Aorta (tissue), 5 donors: ENCODE measurements around the gene IL15RA. TPM values are rescaled to one million over a fixed set of nuclear protein-coding genes. Genes with fewer than 3 reads are reported as not detected.

Experiments used
- ATAC-seq: fragments of 200-7000 bp; cut with Tn5 transposase; one replicate; pipeline ENCODE4 v1.9.1; 2022; ENCODE audit warnings: moderate library complexity; ENCODE audit not compliant: low FRiP score
- DNase-seq, 2 donors: peaks; one replicate each; pipeline ENCODE4 v3.0.0-alpha.2; 2020
- H3K27ac ChIP-seq, 2 donors: one replicate each; pipeline ENCODE4 v1.5.1; 2013; ENCODE audit warnings: low read length in 2 of 2, mild to moderate bottlenecking in 2 of 2, moderate library complexity in 2 of 2, control low read depth in 1 of 2, inconsistent platforms in 1 of 2, low read depth in 1 of 2
- H3K27me3 ChIP-seq, 2 donors: one replicate each; pipeline ENCODE4 v1.6.1; 2013; ENCODE audit warnings: control low read depth in 1 of 2, low read length in 1 of 2, mild to moderate bottlenecking in 1 of 2, moderate library complexity in 1 of 2; ENCODE audit not compliant: insufficient read depth in 2 of 2, control insufficient read depth in 1 of 2
- H3K36me3 ChIP-seq, 2 donors: one replicate each; pipeline ENCODE4 v1.6.1; 2013; ENCODE audit warnings: control low read depth in 1 of 2, low read length in 1 of 2, mild to moderate bottlenecking in 1 of 2; ENCODE audit not compliant: insufficient read depth in 2 of 2, control insufficient read depth in 1 of 2
- H3K4me1 ChIP-seq, 2 donors: one replicate each; pipeline ENCODE4 v1.6.1; 2013; ENCODE audit warnings: low read length in 2 of 2, control low read depth in 1 of 2, mild to moderate bottlenecking in 1 of 2, moderate library complexity in 1 of 2; ENCODE audit not compliant: insufficient read depth in 2 of 2, control insufficient read depth in 1 of 2
- H3K4me3 ChIP-seq, 2 donors: one replicate each; pipeline ENCODE4 v1.5.1; 2013; ENCODE audit warnings: low read length in 2 of 2, control low read depth in 1 of 2, mild to moderate bottlenecking in 1 of 2
- H3K9me3 ChIP-seq: one replicate; pipeline ENCODE4 v1.6.1; 2013; ENCODE audit warnings: mild to moderate bottlenecking, low read length; ENCODE audit not compliant: control insufficient read depth
- WGBS, 2 donors: extraction: QIAGEN DNeasy Blood & Tissue Kit; methylation state at CpG; one replicate each; pipeline ENCODE4 v1.1.7; 2013; 5-methylcytosine and 5-hydroxymethylcytosine counted together
- intact Hi-C, 2 donors: fragments of 100-400 bp; cut with DNase I; formaldehyde crosslinking; loops; one replicate each; pipeline versions ENCODE4 v1.14.2 to v1.15.0; 2022
- polyA plus RNA-seq, 2 donors: library from polyadenylated mRNA; stranded (reverse); fragments of 200-250 nt; gene quantifications; one replicate each; pipeline ENCODE4 v1.2.3, GENCODE V29; 2013
- total RNA-seq, 2 donors: library from RNA; stranded (reverse); fragmentation: NEBNext Ultra II Directional; extraction: Animal tissue kit (Norgen Biotek cat#: 25700); gene quantifications; one replicate each; pipeline ENCODE4 v1.2.1, GENCODE V29; 2021
- donor health status: healthy with polysubstance abuse.
- donor health status: Bipolar disorder and iron deficiency.
- donor health status: DM: no; HTN: no; CAD: no.
- donor health status: DM: no; HTN: no; CAD: no.
- donor health status: DM: yes; HTN: yes; CAD: no.

Gene IL15RA
- total and polyA plus RNA-seq, 4 donors: 6.0 to 23.9 (median 20.1) TPM

DNA sequence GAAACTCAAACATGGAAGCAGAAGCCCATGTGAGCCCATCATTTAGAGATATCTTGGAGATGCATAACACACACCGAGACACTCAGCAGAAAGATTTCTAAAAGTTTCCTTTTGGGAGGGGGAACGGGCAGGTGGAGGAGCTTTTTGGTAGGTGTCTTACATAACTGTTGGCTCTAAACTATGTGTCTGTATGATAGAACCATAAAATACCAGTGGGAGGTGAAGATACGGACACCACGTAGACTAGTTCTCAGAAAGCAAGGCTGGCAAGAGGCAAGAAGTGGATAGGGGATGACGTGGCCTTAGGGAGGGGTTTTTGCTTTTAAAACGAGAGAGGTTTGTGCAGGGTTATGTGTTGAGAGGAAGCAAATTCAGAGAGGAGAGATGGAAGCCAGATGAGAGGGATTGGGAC, 36.5 kb downstream of the IL15RA start:
- Histone ChIP-seq H3K27ac (no peak overlapping the region), H3K27me3 (no peaks in the 10 kb centered on the region), H3K4me3 (no peak overlapping the region), H3K36me3 (peaks cover 2 to 4% of the 10 kb centered on the region in 2 donors), H3K9me3 (no peaks in the 10 kb centered on the region), H3K4me1 (no peaks in the 10 kb centered on the region)
- no peak for ATAC-seq
- intact Hi-C loops: loop anchor here in 1 of 2 donors (10.0 kb wide), 1 partner anchor 74 kb away; no protein-coding TSS in a partner anchor
- 68 to 75% methylated on average over 6 of the region's 6 CpGs for WGBS, 2 donors
- no peak for DNase-seq

- ATAC-seq (no peak), DNase-seq (peak in 1 of 2 donors; percentile 51)
- H3K27ac ChIP-seq: no peak overlapping the region
- intact Hi-C loops: no loop called here
- H3K36me3 ChIP-seq: peaks cover 4 to 5% of the 10 kb centered on the region in 2 donors
- no peaks in the 10 kb centered on the region for H3K27me3 ChIP-seq
- 91 to 92% methylated on average over 12 of the region's 12 CpGs for WGBS, 2 donors
- no peaks in the 10 kb centered on the region for H3K9me3 ChIP-seq
- H3K4me3 ChIP-seq: no peak overlapping the region
- H3K4me1 ChIP-seq: no peaks in the 10 kb centered on the region
Observed at GRCh38 chr10:5938291-5938690, 39.1 kb downstream of the IL15RA start.

DNA sequence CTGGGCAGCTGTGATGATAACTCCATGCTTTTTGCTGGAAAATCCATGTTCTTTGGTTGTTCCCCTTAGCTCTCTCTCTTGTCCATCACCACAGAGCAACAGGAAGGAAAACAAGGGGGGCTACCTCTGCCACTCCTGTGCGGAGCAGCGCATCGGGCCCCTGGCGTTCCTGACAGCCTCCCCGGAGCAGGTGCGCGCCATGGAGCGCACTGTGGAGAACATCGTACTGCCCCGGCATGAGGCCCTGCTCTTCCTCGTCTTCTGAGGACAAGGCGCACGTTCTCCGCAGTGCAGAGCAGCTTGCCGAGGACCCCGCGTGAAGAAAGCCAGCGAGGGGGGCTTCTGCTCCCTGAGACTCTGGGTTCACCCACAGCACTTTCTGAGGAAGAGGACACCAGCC, 40.3 kb downstream of the IL15RA start:
- no peaks in the 10 kb centered on the region for H3K4me1 ChIP-seq
- no peaks in the 10 kb centered on the region for H3K9me3 ChIP-seq
- H3K27ac ChIP-seq: no peak overlapping the region
- intact Hi-C loops: no loop called here
- DNase-seq (peak in 1 of 2 donors; percentile 59), ATAC-seq (no peak)
- H3K36me3 ChIP-seq: peaks cover 5% of the 10 kb centered on the region in 2 donors
- WGBS, 2 donors: 95 to 97% methylated on average over 18 of the region's 18 CpGs
- H3K4me3 ChIP-seq: no peak overlapping the region
- H3K27me3 ChIP-seq: no peaks in the 10 kb centered on the region

DNA sequence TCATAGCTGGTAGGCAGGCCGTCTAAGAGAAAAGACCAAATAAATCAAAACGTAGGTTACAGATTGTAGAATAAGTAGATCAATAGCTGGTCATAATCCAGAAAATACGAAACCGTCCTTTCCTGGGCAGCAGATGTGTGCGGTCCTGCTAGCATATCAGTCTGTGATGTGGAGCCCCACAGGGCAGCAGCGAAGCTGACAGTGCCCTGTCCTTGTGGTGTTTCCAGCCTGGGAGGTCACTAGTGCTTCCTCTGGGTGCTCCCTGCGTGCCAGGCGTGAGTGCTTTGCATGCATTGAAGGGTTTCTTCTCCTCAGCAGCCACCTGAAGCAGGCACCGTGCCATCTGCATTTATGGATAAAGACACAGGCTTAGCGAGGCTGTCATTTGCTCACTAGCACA, 41.7 kb downstream of the IL15RA start:
- Histone ChIP-seq H3K4me3 (no peak overlapping the region), H3K4me1 (no peaks in the 10 kb centered on the region), H3K36me3 (peaks cover 6 to 7% of the 10 kb centered on the region in 2 donors), H3K27ac (no peak overlapping the region), H3K9me3 (no peaks in the 10 kb centered on the region), H3K27me3 (no peaks in the 10 kb centered on the region)
- DNase-seq (peak in 1 of 2 donors; percentile 60), ATAC-seq (no peak)
- intact Hi-C loops: no loop called here
- 90 to 91% methylated on average over 10 of the region's 10 CpGs for WGBS, 2 donors

- WGBS, 2 donors: 90 to 91% methylated on average over 14 of the region's 14 CpGs
- no peak overlapping the region for H3K27ac ChIP-seq
- H3K4me1 ChIP-seq: no peaks in the 10 kb centered on the region
- intact Hi-C loops: no loop called here
- no peaks in the 10 kb centered on the region for H3K9me3 ChIP-seq
- H3K4me3 ChIP-seq: no peak overlapping the region
- DNase-seq (peak in 1 of 2 donors; percentile 7), ATAC-seq (no peak)
- no peaks in the 10 kb centered on the region for H3K27me3 ChIP-seq
- H3K36me3 ChIP-seq: peaks cover 7 to 11% of the 10 kb centered on the region in 2 donors
Observed at GRCh38 chr10:5933909-5934546, 43.3 kb downstream of the IL15RA start.

DNA sequence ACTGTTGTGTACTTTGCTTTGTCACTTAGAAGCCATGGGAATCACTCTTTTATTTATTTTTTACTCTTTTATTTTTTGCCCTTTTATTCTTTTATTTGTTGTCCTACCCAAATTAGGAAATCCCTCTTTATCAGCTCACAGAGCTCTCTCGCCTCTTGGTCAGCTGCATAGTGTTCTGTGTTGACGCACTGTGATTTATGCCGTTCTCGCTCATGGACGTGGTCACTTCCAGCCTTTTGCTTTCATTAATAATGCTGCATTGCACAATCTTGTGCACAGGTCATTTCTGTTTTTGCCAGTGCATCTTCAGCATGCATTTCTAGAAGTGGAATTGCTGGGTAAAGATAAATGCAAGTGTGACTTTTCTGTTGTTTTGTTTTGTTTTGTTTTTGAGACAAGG, 45.0 kb downstream of the IL15RA start:
- Histone ChIP-seq H3K36me3 (peaks cover 9 to 13% of the 10 kb centered on the region in 2 donors), H3K4me1 (no peaks in the 10 kb centered on the region), H3K27me3 (no peaks in the 10 kb centered on the region), H3K27ac (no peak overlapping the region), H3K4me3 (no peak overlapping the region), H3K9me3 (no peaks in the 10 kb centered on the region)
- ATAC-seq (peak; percentile 78), DNase-seq (no peak)
- intact Hi-C loops: no loop called here
- WGBS, 2 donors: 69 to 75% methylated on average over 5 of the region's 5 CpGs

GRCh38 chr10:5930272-5930671, 47.1 kb downstream of the IL15RA start:
- Histone ChIP-seq H3K4me1 (peaks cover 0 to 3% of the 10 kb centered on the region in 2 donors), H3K27ac (no peak overlapping the region), H3K9me3 (no peaks in the 10 kb centered on the region), H3K27me3 (no peaks in the 10 kb centered on the region), H3K36me3 (peaks cover 5 to 11% of the 10 kb centered on the region in 2 donors), H3K4me3 (no peak overlapping the region)
- ATAC-seq (no peak), DNase-seq (no peak)
- intact Hi-C loops: no loop called here
- WGBS, 2 donors: 89 to 92% methylated on average over 11 of the region's 11 CpGs

GRCh38 chr10:5929442-5929841, 47.9 kb downstream of the IL15RA start:
- Histone ChIP-seq H3K27ac (no peak overlapping the region), H3K4me1 (peaks cover 0 to 3% of the 10 kb centered on the region in 2 donors), H3K4me3 (no peak overlapping the region), H3K27me3 (no peaks in the 10 kb centered on the region), H3K9me3 (no peaks in the 10 kb centered on the region), H3K36me3 (peaks cover 5 to 11% of the 10 kb centered on the region in 2 donors)
- intact Hi-C loops: loop anchor here in 1 of 2 donors (5.0 kb wide), 1 partner anchor 37 kb away; the partner anchor contains the start of gene FBH1
- no peak for ATAC-seq
- WGBS, 2 donors: 78 to 79% methylated on average over 8 of the region's 8 CpGs
- DNase-seq: no peak

- H3K36me3 ChIP-seq: peaks cover 11% of the 10 kb centered on the region in 2 donors
Observed at GRCh38 chr10:5927306-5927705, 50.0 kb downstream of the IL15RA start.

More at GRCh38 chr10:5927306-5927705, 50.0 kb downstream of the IL15RA start:
- intact Hi-C loops: loop anchor here in 1 of 2 donors (5.0 kb wide), 1 partner anchor 35 kb away; the partner anchor contains the start of gene FBH1
- no peaks in the 10 kb centered on the region for H3K27me3 ChIP-seq
- 2 to 8% methylated on average over 8 of the region's 8 CpGs for WGBS, 2 donors
- DNase-seq: no peak
- peak overlapping the region in 1 of 2 donors; percentile 59 for H3K27ac ChIP-seq
- no peaks in the 10 kb centered on the region for H3K9me3 ChIP-seq
- no peak for ATAC-seq
- no peak overlapping the region for H3K4me3 ChIP-seq
- H3K4me1 ChIP-seq: peaks cover 0 to 3% of the 10 kb centered on the region in 2 donors
